ENCODE results near the gene OTOS. TPM values are rescaled to one million over a fixed set of nuclear protein-coding genes. Genes with fewer than 3 reads are reported as not detected.

OTOS gene
- total RNA-seq, 1 experiment from 2014 or later: not detected

GRCh38 chr2:240106765-240107476 is 33.5 kb downstream of the OTOS start:
- Histone ChIP-seq H3K4me3 (ENCODE audit: low read depth in 2 of 2, low read length in 2 of 2) (no peak overlapping the region), H3K27me3 (ENCODE audit: control insufficient read depth, insufficient read depth, low read length) (peaks cover 12% of the 10 kb centered on the region), H3K36me3 (ENCODE audit: control insufficient read depth, insufficient read depth, low read length) (no peaks in the 10 kb centered on the region), H3K27ac (ENCODE audit: low read length) (no peak overlapping the region), H3K9me3 (ENCODE audit: control insufficient read depth, insufficient read depth, low read depth, low read length) (no peaks in the 10 kb centered on the region), H3K4me1 (ENCODE audit: control insufficient read depth, insufficient read depth, low read length) (no peaks in the 10 kb centered on the region)
- intact Hi-C loops (cut with micrococcal nuclease; ENCODE audit: unreplicated experiment): no loop called here
- POLR2A ChIA-PET: interaction anchor here (0.5 kb wide), 1 partner anchor 27 kb away, joined by 7 read pairs; no protein-coding TSS in a partner anchor
- CTCF ChIA-PET: interaction anchor here (0.6 kb wide), 1 partner anchor 398 kb away, joined by 6 read pairs; no protein-coding TSS in a partner anchor
- no peak for ATAC-seq
- no peak for DNase-seq (ENCODE audit: low read depth, low spot score)
- in situ Hi-C loops (cut with HindIII; ENCODE audit: low pct_unique_long_range_greater_than_20kb, low sequenced_read_pairs): no loop called here
- TF ChIP-seq REST (IDR thresholded peaks at IDR 0.05; ENCODE audit: insufficient read depth in 1 of 2, low read depth in 2 of 2, low read length in 1 of 2) (no peak), CTCF (IDR thresholded peaks at IDR 0.05) (no peak)
- no TSS peak for BruUV-seq (replicated peaks)

- H3K4me1 ChIP-seq (ENCODE audit: control insufficient read depth, insufficient read depth, low read length): no peaks in the 10 kb centered on the region
- no peak overlapping the region for H3K4me3 ChIP-seq (ENCODE audit: low read depth in 2 of 2, low read length in 2 of 2)
- no peak for ATAC-seq
- TF ChIP-seq POLR2AphosphoS5 (IDR thresholded peaks at IDR 0.05; ENCODE audit: low read depth, low read length) (no peak), SIN3A (IDR thresholded peaks at IDR 0.05; ENCODE audit: borderline replicate concordance, insufficient read depth, low read depth, low read length) (no peak), REST (IDR thresholded peaks at IDR 0.05; ENCODE audit: insufficient read depth in 1 of 2, low read depth in 2 of 2, low read length in 1 of 2) (no peak), CTCF (IDR thresholded peaks at IDR 0.05) (no peak), TCF7L2 (IDR thresholded peaks at IDR 0.05; ENCODE audit: low read depth, low read length) (no peak)
- no peak overlapping the region for H3K27ac ChIP-seq (ENCODE audit: low read length)
- no peaks in the 10 kb centered on the region for H3K9me3 ChIP-seq (ENCODE audit: control insufficient read depth, insufficient read depth, low read depth, low read length)
- H3K36me3 ChIP-seq (ENCODE audit: control insufficient read depth, insufficient read depth, low read length): no peaks in the 10 kb centered on the region
- peaks cover 4% of the 10 kb centered on the region for H3K27me3 ChIP-seq (ENCODE audit: control insufficient read depth, insufficient read depth, low read length)
- DNase-seq (ENCODE audit: low read depth, low spot score): no peak
- POLR2A ChIA-PET: no interaction called here
- no TSS peak for BruUV-seq (replicated peaks)
- intact Hi-C loops (cut with micrococcal nuclease; ENCODE audit: unreplicated experiment) (no loop called here), in situ Hi-C loops (cut with HindIII; ENCODE audit: low pct_unique_long_range_greater_than_20kb, low sequenced_read_pairs) (no loop called here)
- CTCF ChIA-PET: interaction anchor here (0.6 kb wide), 1 partner anchor 397 kb away, joined by 6 read pairs; no protein-coding TSS in a partner anchor
Observed at GRCh38 chr2:240105982-240106381, 34.5 kb downstream of the OTOS start.
